GM18517 (cell line): Measurements from ENCODE around the gene NOD2.

Experiments used
- ATAC-seq: cut with Tn5 transposase; IDR thresholded peaks from one replicate; pipeline ENCODE4 v1.9.1; 2021; ENCODE audit warnings: mild to moderate bottlenecking, moderate library complexity; ENCODE audit not compliant: unreplicated experiment

The NOD2 gene

DNA sequence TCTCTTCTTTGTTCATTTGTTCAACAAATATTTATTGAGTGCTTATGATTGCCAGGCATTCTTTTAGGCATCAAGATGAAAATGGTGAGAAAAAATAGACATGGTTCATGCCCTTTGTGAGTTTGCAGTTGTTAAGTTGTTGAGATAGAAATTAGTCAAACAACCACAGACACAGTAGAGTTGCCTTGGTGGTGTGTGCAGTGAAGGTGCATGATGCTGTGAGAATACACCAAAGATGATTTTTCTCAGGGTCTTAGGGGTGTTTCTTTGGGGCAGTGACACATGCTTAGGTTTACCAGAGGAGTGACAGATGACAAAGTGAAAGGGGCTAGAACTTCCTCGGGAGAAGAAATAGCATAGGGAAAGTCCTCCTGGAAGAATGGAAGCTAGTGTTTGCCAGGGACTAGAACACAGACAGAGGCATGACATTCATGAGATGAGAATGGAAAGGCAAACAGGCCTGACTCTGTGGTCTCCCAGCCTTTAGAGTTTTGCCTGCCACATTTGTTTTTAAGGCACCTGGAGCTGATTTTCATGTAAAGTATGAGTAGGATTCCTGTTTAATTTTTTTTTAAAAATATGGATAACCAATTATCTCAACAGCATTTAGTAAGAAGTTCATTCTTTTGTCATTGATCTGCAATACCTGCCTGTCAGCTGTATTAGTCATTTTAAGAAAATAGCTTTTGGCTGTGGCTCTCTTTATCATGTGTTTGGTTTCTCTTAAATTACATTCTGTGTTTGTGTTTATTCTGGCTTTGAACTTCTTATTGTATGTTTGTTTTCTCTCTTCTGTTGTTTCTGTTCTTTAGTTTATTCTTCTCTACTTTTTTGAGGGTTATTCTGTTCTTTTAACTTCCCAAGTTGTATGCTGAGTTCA, 85.1 kb downstream of the NOD2 start:
- no peak for ATAC-seq

DNA sequence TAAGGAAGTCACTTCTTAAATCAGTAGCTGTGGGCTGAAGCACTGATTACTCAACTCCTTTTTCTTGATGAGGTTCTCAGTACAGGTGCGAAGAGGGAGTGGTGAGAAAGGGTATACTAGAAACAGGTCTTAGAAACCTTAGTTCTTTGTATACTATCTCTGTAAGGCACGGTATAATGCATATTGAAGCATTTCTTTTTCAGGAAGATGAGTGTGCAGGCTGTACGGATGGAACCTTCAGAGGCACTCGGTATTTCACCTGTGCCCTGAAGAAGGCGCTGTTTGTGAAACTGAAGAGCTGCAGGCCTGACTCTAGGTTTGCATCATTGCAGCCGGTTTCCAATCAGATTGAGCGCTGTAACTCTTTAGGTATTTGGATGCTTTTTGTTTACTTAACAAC, 87.6 kb downstream of the NOD2 start:
- no peak for ATAC-seq

DNA sequence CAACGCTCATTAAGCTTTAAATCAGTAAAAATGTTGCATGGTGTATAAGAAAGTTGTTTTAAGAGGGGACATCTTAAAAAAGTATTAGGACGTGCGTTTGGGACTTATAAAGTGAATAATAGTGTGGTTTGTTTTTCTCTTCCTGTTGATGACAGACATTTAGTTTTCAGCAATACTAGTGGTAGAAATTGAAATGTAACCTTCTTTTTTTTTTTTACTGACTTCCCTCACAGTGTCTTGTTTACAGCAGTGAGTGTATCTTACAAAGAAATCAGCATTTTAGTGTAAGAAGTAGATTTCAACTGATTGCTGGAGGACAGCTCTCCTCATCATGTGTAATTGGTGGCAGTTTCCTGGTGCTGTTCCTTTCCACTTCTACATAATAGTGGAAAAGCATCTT, 88.1 kb downstream of the NOD2 start:
- no peak for ATAC-seq
